ENCODE measurements around the gene OGDHL. TPM values are rescaled to one million over a fixed set of nuclear protein-coding genes. Genes with fewer than 3 reads are reported as not detected.
"Not testable (repeated sequence)": the region's sequence is repeated elsewhere in the genome, so short reads cannot be mapped to it uniquely, and the experiment has no call there.

OGDHL gene
- 7.1 and 58.5 TPM in 2 replicates for total RNA-seq

DNA sequence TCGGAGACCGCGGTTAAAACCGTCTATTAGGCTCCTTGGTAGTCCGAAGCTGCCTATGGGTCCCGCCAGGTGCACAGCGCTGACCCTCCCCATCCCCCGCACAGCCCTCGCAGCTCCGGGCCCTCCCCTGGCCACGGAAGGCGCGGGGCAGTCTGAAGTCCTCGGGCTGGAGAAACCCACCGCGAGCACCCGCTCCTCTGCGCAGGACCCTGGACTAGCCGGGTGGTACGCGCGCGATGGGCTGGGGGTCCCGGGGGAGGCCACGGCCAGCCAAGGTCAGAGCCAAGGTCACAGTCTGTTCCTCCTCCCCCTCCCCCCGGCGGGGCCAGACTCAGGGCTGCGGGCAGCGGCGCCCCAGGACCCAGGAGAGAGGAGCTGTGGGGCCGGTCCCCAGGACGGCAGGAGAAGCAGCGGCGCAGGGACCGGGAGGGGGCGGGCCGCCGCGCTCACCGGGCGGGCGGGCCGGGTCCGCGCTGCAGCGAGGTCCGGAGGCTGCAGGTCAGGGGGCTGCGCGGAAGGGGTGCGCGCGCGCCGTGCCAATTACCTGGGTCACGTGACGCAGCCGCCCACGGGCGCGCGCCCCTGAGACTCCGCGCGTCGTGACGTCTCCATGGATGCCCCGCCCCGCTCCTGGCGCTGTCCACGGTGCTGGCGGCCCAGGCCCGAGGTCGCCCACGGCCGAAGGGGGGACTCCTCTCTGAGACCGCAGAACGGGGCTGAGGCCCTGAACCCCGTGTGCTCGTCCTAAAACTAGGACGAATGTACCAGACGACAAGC, at the start of gene OGDHL:
OGDHL (minus strand) TSS at position 535 of the 777 bp plus-strand sequence. CDS start 3,731 bp downstream, outside the sequence.
- peak; percentile 5 for DNase-seq (ENCODE audit: low read depth)

DNA sequence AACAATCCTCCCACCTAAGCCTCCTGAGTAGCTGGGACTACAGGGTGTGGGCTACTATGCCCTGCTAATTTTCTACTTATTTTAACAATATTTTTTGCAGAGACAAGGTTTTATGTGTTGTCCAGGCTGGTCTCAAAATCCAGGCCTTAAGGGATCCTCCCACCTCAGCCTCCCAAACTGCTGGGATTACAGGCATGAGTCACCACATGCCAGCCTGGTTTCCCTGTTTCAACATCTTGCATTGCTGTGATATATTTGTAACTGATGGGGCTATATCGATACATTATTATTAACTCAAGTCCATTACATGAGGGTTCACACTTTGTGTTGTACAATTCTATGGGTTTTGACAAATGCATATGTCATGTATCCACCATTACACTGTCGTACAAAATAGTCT, 41.9 kb upstream of the OGDHL start:
- no peak for DNase-seq (ENCODE audit: low read depth)

DNA sequence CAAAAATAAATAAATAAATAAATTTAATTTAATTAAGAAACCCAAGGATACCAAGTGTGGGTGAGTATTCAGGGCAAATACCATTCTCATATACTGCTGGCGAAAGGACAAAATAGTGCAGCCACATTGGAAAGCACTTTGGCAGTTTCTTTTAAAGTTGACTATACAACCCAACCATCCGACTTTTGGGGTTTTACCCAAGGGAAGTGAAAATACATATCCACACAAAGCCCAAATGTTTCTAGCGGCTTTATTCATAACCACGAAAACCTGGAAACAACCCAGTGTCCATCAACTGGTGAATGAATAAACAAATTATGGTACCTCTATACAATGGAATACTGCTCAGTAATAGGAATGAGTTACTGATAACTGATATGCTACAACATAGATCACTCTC, 36.2 kb upstream of the OGDHL start:
- peak; percentile 1 for DNase-seq (ENCODE audit: low read depth)

DNA sequence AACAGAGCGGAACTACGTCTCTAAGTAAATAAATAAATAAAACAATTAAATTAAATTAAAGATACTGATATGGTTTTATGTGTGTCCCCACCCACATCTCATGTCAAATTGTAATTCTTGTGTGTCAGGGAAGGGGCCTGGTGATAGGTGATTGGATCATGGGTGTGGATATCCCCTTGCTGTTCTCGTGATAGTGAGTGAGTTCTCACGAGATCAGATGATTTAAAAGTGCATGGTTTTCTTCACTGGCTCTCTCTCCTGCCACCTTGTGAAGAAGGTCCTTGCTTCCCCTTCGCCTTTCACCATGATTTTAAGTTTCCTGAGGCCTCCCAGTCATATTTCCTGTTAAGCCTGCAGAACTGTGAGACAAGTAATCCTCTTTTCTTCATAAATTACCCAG, 29.0 kb upstream of the OGDHL start:
- DNase-seq (ENCODE audit: low read depth), result no peak

DNA sequence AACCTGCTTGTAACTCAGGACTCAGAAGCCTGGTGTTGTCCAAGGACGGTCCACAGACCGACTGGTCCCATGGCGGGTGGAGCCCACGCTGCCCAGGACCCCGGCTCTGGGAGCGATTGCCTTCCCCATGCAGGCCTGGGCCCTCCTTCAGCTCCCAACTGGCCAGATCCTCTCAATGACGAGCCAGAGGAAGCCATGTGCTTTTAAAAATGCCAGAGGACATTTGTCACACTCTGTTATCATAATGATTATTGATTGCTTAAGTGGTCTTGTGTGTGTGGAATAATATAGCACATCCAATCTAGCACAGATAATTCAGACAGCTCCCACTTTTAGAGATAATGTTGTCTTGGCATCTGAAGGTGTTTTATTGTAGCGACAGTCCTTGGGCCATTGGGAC, 22.6 kb upstream of the OGDHL start:
- no peak for DNase-seq (ENCODE audit: low read depth)

DNA sequence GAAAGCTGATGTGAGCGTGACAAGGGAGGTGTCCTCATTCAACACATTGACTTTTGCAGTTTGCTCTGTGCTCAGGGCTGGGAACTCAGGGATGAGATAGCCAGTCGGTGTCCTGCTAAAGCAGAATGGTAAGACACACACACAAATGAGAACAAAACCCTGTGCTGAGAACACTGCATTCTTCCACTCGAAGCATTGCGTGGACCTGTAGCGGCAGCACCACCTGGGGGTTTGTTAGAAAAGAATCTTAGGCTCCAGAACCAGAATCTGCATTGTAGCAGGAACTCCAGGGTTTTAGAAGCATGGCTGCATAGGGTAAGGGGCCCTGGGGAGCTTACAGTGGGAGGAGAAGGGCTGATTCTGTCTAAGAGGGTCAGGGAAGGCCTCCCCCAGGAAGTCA, 21.5 kb upstream of the OGDHL start:
- no peak for DNase-seq (ENCODE audit: low read depth)

DNA sequence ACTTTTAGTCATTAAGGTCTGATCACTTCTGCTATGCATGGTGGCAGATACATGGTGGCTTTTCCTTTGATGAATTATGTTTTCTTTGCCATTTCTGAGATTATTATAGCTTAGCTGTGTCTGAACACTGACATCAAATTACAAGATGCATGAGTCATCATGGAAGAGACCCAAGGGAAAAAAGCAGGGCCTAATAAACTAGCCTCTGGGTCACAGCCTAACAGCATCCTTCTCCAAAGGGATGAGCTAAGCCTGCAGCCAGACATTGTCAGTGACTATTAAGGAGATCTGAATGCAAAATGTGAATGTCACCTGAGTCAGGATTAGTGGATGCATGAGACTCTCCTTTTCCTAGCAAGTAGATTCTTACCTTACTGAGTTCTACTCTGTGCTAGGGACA, 19.1 kb upstream of the OGDHL start:
- DNase-seq (ENCODE audit: low read depth), result no peak

DNA sequence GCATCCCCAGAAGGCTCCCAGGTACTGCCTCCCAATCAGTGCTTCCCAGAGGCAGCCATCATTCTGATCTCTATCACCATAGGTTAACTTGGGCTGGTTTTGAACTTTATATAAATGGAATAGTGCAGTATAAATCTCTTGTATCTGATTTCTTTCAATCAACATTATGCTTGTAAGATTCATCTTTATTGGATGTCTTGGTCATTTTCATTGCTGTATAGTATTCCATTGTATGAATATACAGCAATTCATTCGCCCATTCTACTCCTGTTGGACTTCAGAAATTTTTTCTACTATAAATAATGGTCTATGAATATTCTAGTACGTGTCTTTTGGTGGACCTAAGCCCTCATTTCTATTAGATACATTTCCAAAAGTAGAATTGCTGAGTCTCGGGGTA, 16.1 kb upstream of the OGDHL start:
- DNase-seq (ENCODE audit: low read depth), result no peak

DNA sequence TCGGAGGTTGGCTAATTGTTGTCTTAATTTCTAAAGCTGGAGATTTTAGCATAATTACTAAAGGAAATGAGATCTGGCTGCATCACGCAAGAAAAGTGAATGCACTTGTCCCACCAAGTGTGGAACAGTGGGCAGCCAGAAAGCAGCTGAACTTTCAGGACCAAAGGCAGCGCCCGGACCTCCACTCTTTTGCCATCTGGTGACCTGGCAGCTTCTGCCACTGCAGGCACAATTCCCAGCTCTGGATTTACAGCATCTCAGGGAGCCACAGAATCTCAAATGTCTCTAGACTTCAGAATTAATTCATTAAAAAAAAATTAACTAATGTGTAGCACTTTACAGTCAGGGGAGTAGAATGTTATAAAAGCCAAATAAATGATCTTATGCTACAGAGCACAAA, 14.7 kb upstream of the OGDHL start:
- no peak for DNase-seq (ENCODE audit: low read depth)

DNA sequence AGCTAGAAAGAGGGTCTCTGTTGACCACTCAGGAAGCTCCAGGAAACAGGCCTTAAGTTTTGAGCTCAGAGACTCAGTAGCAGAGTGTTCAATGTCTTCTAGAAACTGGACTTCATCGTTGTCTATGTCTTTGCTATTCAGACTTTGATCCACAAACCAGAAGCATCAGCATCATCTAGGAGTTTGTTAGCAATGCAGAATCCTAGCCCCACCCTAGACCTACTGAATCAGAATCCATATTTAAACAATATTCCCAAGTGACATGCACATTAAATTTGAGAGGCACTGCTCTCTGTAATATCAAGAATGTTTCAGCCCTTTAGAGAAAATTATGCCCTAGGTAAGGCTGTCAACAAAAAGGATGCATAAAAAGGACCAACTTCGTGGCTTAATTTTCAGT, 12.9 kb upstream of the OGDHL start:
- no peak for DNase-seq (ENCODE audit: low read depth)

DNA sequence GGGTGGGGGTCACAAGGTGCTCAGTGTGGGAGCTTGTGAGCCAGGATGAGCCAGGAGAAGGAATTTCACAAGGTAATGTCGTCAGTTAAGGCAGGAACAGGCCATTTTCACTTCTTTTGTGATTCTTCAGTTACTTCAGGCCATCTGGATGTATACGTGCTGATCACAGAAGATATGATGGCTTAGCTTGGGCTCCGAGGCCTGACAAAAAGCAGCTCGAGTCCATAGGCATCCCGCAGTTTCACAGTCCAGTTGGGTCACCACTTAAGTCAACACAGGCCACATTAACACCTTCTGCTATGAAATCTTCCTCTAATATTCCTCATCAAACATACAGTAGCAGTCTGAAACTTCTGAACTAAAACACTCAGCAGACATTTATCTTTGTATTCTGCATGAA, 10.8 kb upstream of the OGDHL start:
- DNase-seq (ENCODE audit: low read depth), result not testable (repeated sequence)

DNA sequence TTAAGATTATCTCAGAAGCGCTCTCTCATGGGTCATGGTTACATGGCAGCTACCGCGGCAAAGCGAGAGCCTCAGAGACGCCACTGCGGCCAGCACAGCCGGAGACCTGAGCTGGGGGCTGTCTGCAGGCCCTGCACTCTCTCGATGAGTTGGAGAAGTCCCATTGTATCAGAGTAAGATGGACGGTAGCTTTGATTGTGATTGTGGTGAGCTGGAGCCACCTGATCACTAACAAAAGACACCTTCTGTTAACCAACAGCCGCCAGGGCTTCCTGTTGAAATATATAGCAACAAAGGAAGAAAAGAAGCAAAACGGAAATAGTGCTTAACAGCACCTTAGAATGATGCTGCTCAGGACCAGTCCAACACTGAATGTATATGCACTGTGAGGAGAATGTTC, 8.9 kb upstream of the OGDHL start:
- not testable (repeated sequence) for DNase-seq (ENCODE audit: low read depth)

DNA sequence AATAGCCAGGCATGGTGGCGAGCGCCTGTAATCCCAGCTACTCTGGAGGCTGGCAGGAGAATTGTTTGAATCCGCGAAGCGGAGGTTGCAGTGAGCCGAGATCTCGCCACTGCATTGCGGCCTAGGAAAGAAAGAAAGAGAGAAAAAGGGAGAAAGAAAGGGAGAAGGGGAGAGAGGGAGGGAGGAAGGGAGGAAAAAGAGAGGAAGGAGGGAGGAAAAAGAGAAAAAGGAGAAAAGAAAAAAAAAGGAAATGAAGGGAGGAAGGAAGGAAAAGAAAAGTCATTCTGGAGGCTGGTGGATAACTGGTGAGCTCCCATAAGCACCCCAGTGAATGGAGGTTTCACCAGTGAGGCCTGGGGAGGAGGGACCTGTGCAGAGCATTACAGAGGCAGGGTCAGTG, 7.6 kb upstream of the OGDHL start:
- no peak for DNase-seq (ENCODE audit: low read depth)

DNA sequence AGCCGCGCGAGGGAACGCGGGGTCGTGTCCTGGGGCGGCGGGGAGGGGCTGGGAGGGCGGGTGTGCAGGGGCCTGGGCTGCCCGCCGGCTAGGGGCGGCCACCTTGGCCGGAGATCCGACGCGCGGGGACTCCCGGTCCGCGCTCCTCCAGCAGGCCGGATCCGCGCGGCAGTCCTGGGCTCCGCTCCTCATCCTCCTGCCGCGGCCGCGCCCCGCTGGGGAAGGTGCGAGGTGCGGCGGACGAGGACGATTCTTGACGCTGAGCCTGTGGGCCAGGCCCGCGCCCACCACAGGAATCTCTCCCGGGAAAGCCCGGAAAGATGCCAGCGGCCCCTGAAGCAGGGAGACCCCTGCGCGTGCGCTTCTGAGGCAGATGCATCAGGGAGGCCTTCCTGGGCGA, 6.6 kb upstream of the OGDHL start:
- DNase-seq (ENCODE audit: low read depth), result no peak

DNA sequence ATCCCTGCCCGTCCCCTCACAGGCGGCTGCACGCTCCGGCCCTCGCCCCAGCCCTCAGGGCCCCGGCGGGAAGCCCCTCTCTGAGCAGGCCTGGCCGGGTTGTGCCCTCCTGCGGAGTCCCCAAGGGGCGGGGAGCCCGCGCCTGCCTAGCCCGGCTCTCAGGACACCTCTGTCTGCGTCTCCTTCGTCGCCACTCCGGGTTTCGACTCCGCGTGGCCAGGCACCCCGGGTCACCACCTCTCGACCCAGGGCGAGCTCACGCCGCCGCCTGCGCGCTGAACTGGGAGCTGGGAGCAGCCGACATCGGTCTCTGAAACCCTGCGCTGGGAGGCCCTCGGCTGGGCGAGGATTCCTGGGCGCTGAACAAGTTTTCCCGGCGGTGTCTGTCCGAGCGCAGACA, 6.2 kb upstream of the OGDHL start:
- no peak for DNase-seq (ENCODE audit: low read depth)

DNA sequence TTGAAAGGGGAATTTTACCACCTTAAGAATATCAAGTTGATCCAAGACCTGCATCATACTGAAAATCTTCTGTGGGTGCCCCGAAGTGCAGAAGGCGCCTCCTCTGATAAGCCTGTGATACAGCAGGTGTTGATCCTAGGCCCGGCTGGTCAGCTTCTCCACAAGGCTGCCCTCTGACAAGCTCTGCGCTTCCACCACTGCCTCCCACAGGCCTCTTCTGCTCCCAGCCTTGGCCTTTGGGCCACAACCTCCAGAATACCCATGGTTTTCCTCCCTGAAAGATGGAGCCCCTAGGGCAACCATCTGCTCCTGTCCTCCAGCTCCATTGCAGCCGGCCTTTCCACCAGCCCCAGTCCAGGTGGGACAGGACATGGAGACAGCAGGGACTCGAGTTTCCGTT, 5.6 kb upstream of the OGDHL start:
- no peak for DNase-seq (ENCODE audit: low read depth)

DNA sequence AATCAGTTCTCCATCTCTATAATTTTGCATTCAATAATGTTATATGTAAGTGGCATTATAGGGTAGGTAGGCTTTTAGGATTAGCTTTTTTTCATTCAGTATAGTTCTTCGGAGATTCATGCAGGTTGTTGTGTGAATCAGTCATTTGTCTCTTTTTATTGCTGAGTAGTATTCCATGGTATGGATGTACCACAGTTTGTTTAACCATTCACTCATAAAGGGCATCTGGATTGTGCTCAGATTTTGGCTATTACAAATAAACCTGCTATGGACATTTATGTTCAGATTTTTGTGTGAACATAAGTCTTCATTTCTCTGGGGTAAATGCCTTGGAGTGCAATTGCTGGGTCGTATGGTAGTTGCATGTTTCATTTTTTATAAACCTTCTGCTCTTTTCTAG, 4.4 kb upstream of the OGDHL start:
- DNase-seq (ENCODE audit: low read depth), result no peak

DNA sequence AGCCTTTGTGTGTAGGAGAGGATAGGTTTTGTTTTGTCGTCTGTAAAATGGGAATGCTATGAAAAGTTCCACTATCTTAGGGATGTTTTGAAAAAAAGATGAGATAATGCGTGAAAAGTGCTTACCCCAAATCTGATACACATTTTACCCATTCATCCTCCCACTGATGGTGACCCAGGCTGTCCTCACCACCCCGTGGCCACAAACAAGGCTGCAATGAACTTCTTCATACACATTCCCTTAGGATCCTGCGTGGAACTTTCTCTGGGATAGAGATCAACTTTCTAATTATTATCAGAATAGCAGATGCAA, 399 bp upstream of the OGDHL start:
- no peak for DNase-seq (ENCODE audit: low read depth)

DNA sequence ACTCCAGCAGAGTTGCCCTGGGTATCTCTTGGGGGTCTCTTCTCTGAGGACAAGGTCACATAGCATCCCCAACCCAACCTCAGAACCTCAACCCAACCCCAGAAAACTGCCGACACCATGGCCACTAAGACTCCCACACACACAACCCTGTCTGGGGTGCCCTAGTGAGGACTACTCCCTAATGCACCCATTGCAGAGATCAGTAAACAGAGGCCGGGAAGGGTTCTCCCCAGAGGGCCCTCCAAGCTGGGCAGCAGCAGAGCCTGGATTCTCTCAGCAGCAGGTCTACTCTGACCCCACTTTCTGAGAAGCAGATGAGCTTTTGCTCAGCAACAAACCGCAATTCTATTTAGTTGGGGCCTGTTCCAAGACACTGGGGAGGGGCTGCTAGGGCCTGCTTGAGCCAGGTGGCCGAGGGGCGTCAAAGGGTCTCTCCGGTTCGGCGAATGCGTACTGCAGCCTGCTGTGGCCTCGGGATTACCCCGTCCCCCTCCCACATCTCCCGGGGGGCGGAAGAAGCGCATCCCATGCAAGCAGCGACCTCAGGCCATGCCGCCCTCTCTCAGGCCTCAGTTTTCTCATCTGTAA, 828 bp downstream of the OGDHL start:
- DNase-seq (ENCODE audit: low read depth), result no peak

DNA sequence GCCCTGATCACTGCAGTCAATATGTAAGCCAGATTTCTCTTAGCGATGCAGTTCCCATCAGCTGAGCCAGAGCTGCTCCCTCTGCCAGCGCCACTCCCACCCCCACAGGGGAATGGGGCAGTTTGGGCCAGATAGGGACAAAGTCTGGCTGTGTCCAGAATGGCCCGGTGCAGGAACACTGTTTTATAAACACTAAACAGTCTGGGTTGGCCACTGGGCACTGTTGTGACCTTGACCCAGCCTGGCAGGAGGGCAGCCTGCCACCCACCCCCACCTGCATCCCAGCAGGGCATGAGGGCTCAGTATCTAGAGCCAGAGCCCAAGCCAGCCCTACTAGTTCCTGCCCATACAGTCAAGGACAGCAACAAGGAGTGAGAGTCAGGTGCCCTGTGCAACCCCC, 1.3 kb downstream of the OGDHL start:
- DNase-seq (ENCODE audit: low read depth), result no peak

DNA sequence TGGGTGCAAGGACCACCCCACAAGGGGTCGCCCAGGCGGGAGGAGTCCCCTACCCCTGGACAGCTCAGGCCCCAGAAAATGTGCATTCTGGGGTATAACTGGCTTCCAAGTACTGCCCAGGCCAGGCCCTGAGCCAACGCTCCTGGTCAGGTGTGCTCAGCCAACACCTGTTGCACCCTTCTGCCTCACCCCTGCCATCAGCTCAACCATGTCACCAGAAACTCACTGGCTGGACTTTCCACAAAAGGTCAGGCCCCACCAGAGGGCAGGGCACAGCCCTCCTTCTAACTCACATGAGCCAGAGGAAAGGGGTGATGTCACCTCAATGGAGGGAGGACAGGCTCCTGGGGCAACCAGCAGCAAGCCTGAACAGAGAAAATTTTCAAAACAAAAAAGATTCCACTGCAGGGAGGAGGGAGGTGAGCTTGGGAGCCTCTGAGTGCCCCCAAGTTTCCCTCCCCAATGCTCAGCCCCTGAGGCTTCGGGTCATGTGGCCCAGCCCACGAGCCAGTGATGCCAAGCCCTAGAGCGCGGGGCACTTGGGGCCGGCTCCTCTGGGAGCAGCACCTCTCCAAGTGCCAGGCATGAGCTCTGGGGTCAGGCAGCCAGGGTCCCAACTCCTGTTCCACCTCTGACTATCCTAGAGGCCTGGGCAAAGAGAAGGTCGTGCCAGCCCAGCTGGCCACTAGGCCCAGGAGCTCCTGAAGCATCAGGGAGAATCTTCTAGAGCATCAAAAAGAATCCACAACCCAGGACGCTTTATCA, 2.2 kb downstream of the OGDHL start:
- no peak for DNase-seq (ENCODE audit: low read depth)

DNA sequence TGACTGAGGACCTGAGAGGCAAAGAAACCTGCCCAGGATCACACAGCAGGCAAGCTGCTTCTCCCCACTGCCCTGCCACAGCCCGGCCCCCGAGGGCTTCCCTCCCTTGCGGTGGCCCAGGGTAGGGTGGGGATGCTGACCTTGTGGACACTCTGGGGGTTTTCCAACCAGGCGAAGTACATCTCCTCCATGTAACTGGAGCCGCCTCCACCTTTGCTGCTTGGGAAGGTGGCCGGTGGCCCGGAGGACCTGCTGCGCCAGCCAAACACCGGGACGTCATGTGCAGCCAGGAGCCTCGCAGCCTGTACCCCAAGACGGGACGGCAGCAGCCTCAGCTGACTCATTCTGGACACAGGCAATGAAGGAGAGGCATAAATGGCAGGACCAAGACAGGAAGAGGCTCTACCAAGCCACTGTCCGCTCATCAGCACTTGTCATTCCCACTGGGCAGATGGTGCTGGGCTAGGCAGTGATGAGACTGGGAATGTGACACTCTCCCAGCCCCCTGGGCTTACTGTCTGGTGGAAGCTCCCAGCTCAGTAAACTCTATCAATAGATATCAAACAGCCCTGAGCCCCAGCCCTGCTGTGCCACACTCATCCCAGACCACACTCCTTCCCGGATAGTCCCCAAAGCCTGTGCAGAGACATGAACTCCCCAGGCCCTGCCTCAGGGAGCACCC, 3.7 kb downstream of the OGDHL start:
- DNase-seq (ENCODE audit: low read depth), result no peak

DNA sequence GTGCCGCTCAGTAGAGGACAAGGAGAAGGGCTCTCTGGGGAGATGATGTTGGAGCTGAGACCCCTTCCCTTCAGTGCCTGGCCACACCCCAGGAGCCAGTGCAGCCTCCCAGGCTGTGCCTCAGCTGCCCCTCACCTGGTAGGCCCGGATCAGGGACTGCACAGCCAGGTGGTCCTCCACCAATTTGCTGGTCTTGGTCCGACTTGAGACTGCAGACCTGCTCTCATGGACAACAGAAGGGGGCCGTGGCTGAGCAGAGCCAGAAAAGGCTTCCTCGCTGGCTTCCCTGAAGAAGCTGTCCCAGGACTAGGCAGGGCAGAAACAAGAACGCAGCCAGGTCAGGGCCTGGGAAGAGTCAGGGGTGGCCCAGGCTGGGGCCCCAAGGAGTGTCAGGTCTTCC, 5.5 kb downstream of the OGDHL start:
- DNase-seq (ENCODE audit: low read depth), result no peak
